GM19099 (cell line): ENCODE data around the gene METTL17.
A peak's percentile ranks its signal among the peaks of the same experiment; 100 is the strongest.

ENCODE experiments used
- POLR2A ChIP-seq: IDR thresholded peaks from 3 replicates; pipeline ENCODE4 v1.6.1; 2011; ENCODE audit warnings: low read depth; ENCODE audit not compliant: insufficient read length; ENCODE audit errors: extremely low read depth

METTL17 gene

GRCh38 chr14:20988717-20989470 is 886 bp upstream of the METTL17 start:
- no peak for TF ChIP-seq POLR2A

GRCh38 chr14:20989471-20989786 is 351 bp upstream of the METTL17 start:
- peak; percentile 58 for TF ChIP-seq POLR2A

GRCh38 chr14:20996521-20996920 is 6.7 kb downstream of the METTL17 start:
- no peak for TF ChIP-seq POLR2A

- TF ChIP-seq POLR2A, result no peak
Observed at GRCh38 chr14:20997115-20997514, 7.3 kb downstream of the METTL17 start.

- no peak for TF ChIP-seq POLR2A
Observed at GRCh38 chr14:20997564-20997963, 7.8 kb downstream of the METTL17 start.

GRCh38 chr14:20998139-20998538 is 8.4 kb downstream of the METTL17 start:
- no peak for TF ChIP-seq POLR2A

- no peak for TF ChIP-seq POLR2A
Observed at GRCh38 chr14:20998674-20999366, 9.0 kb downstream of the METTL17 start, which contains the start of gene SLC39A2. Gene SLC39A2 (plus strand): TSS chr14:20999293. CDS start chr14:20999447, 154 bp downstream.

GRCh38 chr14:20999591-20999990 is 9.8 kb downstream of the METTL17 start:
- TF ChIP-seq POLR2A, result no peak

- TF ChIP-seq POLR2A, result no peak
Observed at GRCh38 chr14:21001218-21001617, 11.4 kb downstream of the METTL17 start.

GRCh38 chr14:21003788-21004346 is 14.1 kb downstream of the METTL17 start:
- no peak for TF ChIP-seq POLR2A

GRCh38 chr14:21011136-21011535 is 21.4 kb downstream of the METTL17 start:
- no peak for TF ChIP-seq POLR2A

- no peak for TF ChIP-seq POLR2A
Observed at GRCh38 chr14:21014761-21015190, 25.0 kb downstream of the METTL17 start.

GRCh38 chr14:21015312-21015711 is 25.5 kb downstream of the METTL17 start:
- no peak for TF ChIP-seq POLR2A

- TF ChIP-seq POLR2A, result no peak
Observed at GRCh38 chr14:21016413-21017190, 26.8 kb downstream of the METTL17 start.
